Activated CD8-positive, alpha-beta T cell treated with anti-CD3 and anti-CD28 coated beads, Interleukin-2, amount 10 ng/mL, durations not matched to agents 7 days and 5 days (primary cell): ENCODE data around the gene HNRNPC. TPM values are rescaled to one million over a fixed set of nuclear protein-coding genes. Genes with fewer than 3 reads are reported as not detected.
A peak's percentile ranks its signal among the peaks of the same experiment; 100 is the strongest.
"Not testable (repeated sequence)": the region's sequence is repeated elsewhere in the genome, so short reads cannot be mapped to it uniquely, and the experiment has no call there.

Source experiments
- ATAC-seq: fragments of 150-1000 bp; cut with Tn5 transposase; one replicate; pipeline ENCODE4 v1.10.0; 2021; ENCODE audit warnings: moderate library complexity
- CTCF ChIA-PET: fragments of 350-600 bp; sonication (Branson Sonifier 250); formaldehyde crosslinking; loops from one replicate; lab custom pipeline; 2021; ENCODE audit warnings: antibody characterized with exemption; lab: Charles Lee
- POLR2A ChIA-PET: fragments of 350-600 bp; sonication (Branson Sonifier 250); formaldehyde crosslinking; loops from one replicate; lab custom pipeline; 2021; ENCODE audit warnings: antibody characterized with exemption; lab: Charles Lee
- DNase-seq: peaks from one replicate; pipeline ENCODE4 v3.0.0-alpha.2; 2020
- H3K27ac Mint-ChIP-seq: one replicate; pipeline ENCODE4 v1.8.0; 2021; ENCODE audit warnings: mild to moderate bottlenecking, mixed read lengths
- H3K27me3 Mint-ChIP-seq: one replicate; pipeline ENCODE4 v1.8.0; 2021; ENCODE audit warnings: low read depth, mixed read lengths
- H3K36me3 Mint-ChIP-seq: one replicate; pipeline ENCODE4 v1.8.0; 2021; ENCODE audit warnings: low read depth, mixed read lengths
- H3K4me1 Mint-ChIP-seq: one replicate; pipeline ENCODE4 v1.8.0; 2021; ENCODE audit warnings: low read depth, mixed read lengths
- H3K4me3 Mint-ChIP-seq: one replicate; pipeline ENCODE4 v1.8.0; 2021; ENCODE audit warnings: mild to moderate bottlenecking, mixed read lengths
- H3K9me3 Mint-ChIP-seq: one replicate; pipeline ENCODE4 v1.8.0; 2022; ENCODE audit warnings: mixed read lengths; ENCODE audit not compliant: insufficient read depth
- total RNA-seq, 2 experiments: library from RNA; stranded (reverse); gene quantifications; one replicate each; pipeline ENCODE4 v1.2.3, GENCODE V29; 2021

HNRNPC gene
- 100 to 1,000 TPM; 768 to 782 TPM for total RNA-seq

- no peaks in the 10 kb centered on the region for H3K9me3 Mint-ChIP-seq
- peak within 1 kb of the TSS; percentile 100 for H3K4me3 Mint-ChIP-seq
- ChIA-PET POLR2A (no interaction called here), CTCF (no interaction called here)
- peak; percentile 92 for ATAC-seq
- peaks cover 30% of the 10 kb centered on the region for H3K4me1 Mint-ChIP-seq
- peaks cover 46% of the 10 kb centered on the region for H3K36me3 Mint-ChIP-seq
- peak; percentile 100 for DNase-seq
- no peaks in the 10 kb centered on the region for H3K27me3 Mint-ChIP-seq
- peak within 1 kb of the TSS; percentile 100 for H3K27ac Mint-ChIP-seq
These were observed at the start of gene HNRNPC for GRCh38 chr14:21269252-21270046. Gene HNRNPC, minus strand, starts transcription at chr14:21269442. Its CDS starts 35,249 bp downstream, at chr14:21234193.

GRCh38 chr14:21317398-21317797, 48.2 kb upstream of the HNRNPC start:
- POLR2A ChIA-PET: interaction anchor here (0.5 to 0.8 kb wide), 3 partner anchors 14 to 211 kb away, joined by 3 read pairs; no protein-coding TSS in a partner anchor
- ATAC-seq: no peak
- CTCF ChIA-PET: no interaction called here
- Mint-ChIP-seq H3K36me3 (no peaks in the 10 kb centered on the region), H3K9me3 (no peaks in the 10 kb centered on the region), H3K27ac (no peak overlapping the region), H3K27me3 (peaks cover 8% of the 10 kb centered on the region), H3K4me1 (peaks cover 5% of the 10 kb centered on the region), H3K4me3 (no peak overlapping the region)
- no peak for DNase-seq

GRCh38 chr14:21313512-21313911, 44.3 kb upstream of the HNRNPC start:
- Mint-ChIP-seq H3K36me3 (no peaks in the 10 kb centered on the region), H3K4me1 (peaks cover 10% of the 10 kb centered on the region), H3K27ac (no peak overlapping the region), H3K9me3 (no peaks in the 10 kb centered on the region), H3K4me3 (no peak overlapping the region), H3K27me3 (peaks cover 6% of the 10 kb centered on the region)
- POLR2A ChIA-PET: interaction anchor here (1.2 kb wide), 1 partner anchor 69 kb away, joined by 3 read pairs; no protein-coding TSS in a partner anchor
- DNase-seq: no peak
- no peak for ATAC-seq
- CTCF ChIA-PET: no interaction called here

- ChIA-PET CTCF (interaction anchor here (0.6 to 1.4 kb wide), 2 partner anchors 8 to 52 kb away, joined by 3 read pairs; no protein-coding TSS in a partner anchor), POLR2A (no interaction called here)
- Mint-ChIP-seq H3K4me3 (no peak overlapping the region), H3K27ac (no peak overlapping the region), H3K9me3 (no peaks in the 10 kb centered on the region), H3K4me1 (peaks cover 17% of the 10 kb centered on the region), H3K36me3 (no peaks in the 10 kb centered on the region), H3K27me3 (peaks cover 2% of the 10 kb centered on the region)
- DNase-seq (no peak), ATAC-seq (no peak)
These were observed 42.4 kb upstream of the HNRNPC start for GRCh38 chr14:21311614-21312013.

- Mint-ChIP-seq H3K9me3 (no peaks in the 10 kb centered on the region), H3K4me1 (peaks cover 17% of the 10 kb centered on the region), H3K27ac (no peak overlapping the region), H3K36me3 (no peaks in the 10 kb centered on the region), H3K4me3 (no peak overlapping the region), H3K27me3 (peaks cover 6% of the 10 kb centered on the region)
- CTCF ChIA-PET: no interaction called here
- no peak for ATAC-seq
- POLR2A ChIA-PET: interaction anchor here (0.6 kb wide), 1 partner anchor 95 kb away, joined by 3 read pairs; no protein-coding TSS in a partner anchor
- no peak for DNase-seq
These were observed 40.7 kb upstream of the HNRNPC start for GRCh38 chr14:21309956-21310355.

- no peaks in the 10 kb centered on the region for H3K36me3 Mint-ChIP-seq
- no peak for ATAC-seq
- CTCF ChIA-PET: no interaction called here
- peaks cover 17% of the 10 kb centered on the region for H3K4me1 Mint-ChIP-seq
- no peaks in the 10 kb centered on the region for H3K9me3 Mint-ChIP-seq
- peaks cover 6% of the 10 kb centered on the region for H3K27me3 Mint-ChIP-seq
- peak overlapping the region; percentile 64 for H3K4me3 Mint-ChIP-seq
- DNase-seq: no peak
- H3K27ac Mint-ChIP-seq: no peak overlapping the region
- POLR2A ChIA-PET: no interaction called here
These were observed 40.0 kb upstream of the HNRNPC start for GRCh38 chr14:21309238-21309636.

GRCh38 chr14:21308479-21309237, 39.4 kb upstream of the HNRNPC start:
- Mint-ChIP-seq H3K4me3 (peak overlapping the region; percentile 64), H3K27ac (peak overlapping the region; percentile 1), H3K9me3 (no peaks in the 10 kb centered on the region), H3K27me3 (peaks cover 6% of the 10 kb centered on the region), H3K4me1 (peaks cover 17% of the 10 kb centered on the region), H3K36me3 (no peaks in the 10 kb centered on the region)
- ATAC-seq (peak; percentile 93), DNase-seq (peak; percentile 84)
- CTCF ChIA-PET: no interaction called here
- POLR2A ChIA-PET: interaction anchor here (0.8 kb wide), 1 partner anchor 143 kb away, joined by 3 read pairs; no protein-coding TSS in a partner anchor

GRCh38 chr14:21308132-21308478, 38.9 kb upstream of the HNRNPC start:
- no peak for DNase-seq
- H3K4me3 Mint-ChIP-seq: peak overlapping the region; percentile 64
- no peak overlapping the region for H3K27ac Mint-ChIP-seq
- no peaks in the 10 kb centered on the region for H3K36me3 Mint-ChIP-seq
- POLR2A ChIA-PET: interaction anchor here (0.8 kb wide), 1 partner anchor 144 kb away, joined by 3 read pairs; no protein-coding TSS in a partner anchor
- H3K4me1 Mint-ChIP-seq: peaks cover 17% of the 10 kb centered on the region
- ATAC-seq: no peak
- CTCF ChIA-PET: interaction anchor here (0.7 to 0.9 kb wide), 2 partner anchors 13 to 67 kb away, joined by 3 read pairs; no protein-coding TSS in a partner anchor
- H3K9me3 Mint-ChIP-seq: no peaks in the 10 kb centered on the region
- peaks cover 9% of the 10 kb centered on the region for H3K27me3 Mint-ChIP-seq

GRCh38 chr14:21307637-21308036, 38.4 kb upstream of the HNRNPC start:
- ChIA-PET CTCF (interaction anchor here (0.7 to 1.0 kb wide), 3 partner anchors 13 to 66 kb away, joined by 3 to 4 read pairs (median 3); no protein-coding TSS in a partner anchor), POLR2A (no interaction called here)
- Mint-ChIP-seq H3K4me3 (no peak overlapping the region), H3K4me1 (peaks cover 17% of the 10 kb centered on the region), H3K27ac (no peak overlapping the region), H3K36me3 (no peaks in the 10 kb centered on the region), H3K27me3 (peaks cover 9% of the 10 kb centered on the region), H3K9me3 (no peaks in the 10 kb centered on the region)
- DNase-seq: no peak
- no peak for ATAC-seq

GRCh38 chr14:21302836-21303140, 33.5 kb upstream of the HNRNPC start:
- POLR2A ChIA-PET, H3K4me3 Mint-ChIP-seq, H3K9me3 Mint-ChIP-seq, CTCF ChIA-PET, H3K27ac Mint-ChIP-seq, H3K36me3 Mint-ChIP-seq, DNase-seq, ATAC-seq: not testable (repeated sequence)
- peaks cover 10% of the 10 kb centered on the region for H3K4me1 Mint-ChIP-seq
- peaks cover 29% of the 10 kb centered on the region for H3K27me3 Mint-ChIP-seq

GRCh38 chr14:21302013-21302835, 33.0 kb upstream of the HNRNPC start:
- no peak for DNase-seq
- Mint-ChIP-seq H3K4me1 (peaks cover 12% of the 10 kb centered on the region), H3K27me3 (peaks cover 30% of the 10 kb centered on the region), H3K9me3 (no peaks in the 10 kb centered on the region), H3K4me3 (no peak overlapping the region), H3K27ac (no peak overlapping the region), H3K36me3 (no peaks in the 10 kb centered on the region)
- ChIA-PET CTCF (interaction anchor here (1.2 kb wide), 1 partner anchor 288 kb away, joined by 3 read pairs; no protein-coding TSS in a partner anchor), POLR2A (no interaction called here)
- ATAC-seq: no peak
